Endothelial cell of umbilical vein (primary cell): ENCODE data around the gene RXFP3.

Experiments used
- EZH2 ChIP-seq: IDR thresholded peaks from 2 replicates; pipeline ENCODE4 v1.6.1; 2012; ENCODE audit warnings: borderline replicate concordance, low read depth, mild to moderate bottlenecking, moderate library complexity, low read length, inconsistent platforms; ENCODE audit not compliant: severe bottlenecking
- GATA2 ChIP-seq: IDR thresholded peaks from 2 replicates; pipeline ENCODE4 v1.7.0; 2011; ENCODE audit warnings: low read depth, mild to moderate bottlenecking, moderate library complexity, mixed read lengths, low read length; ENCODE audit not compliant: insufficient read length, insufficient read depth
- MYC ChIP-seq: IDR thresholded peaks from one replicate; pipeline ENCODE4 v1.6.1; 2011; ENCODE audit warnings: mild to moderate bottlenecking, low read depth, low read length
- POLR2A ChIP-seq: IDR thresholded peaks from 2 replicates; pipeline ENCODE4 v1.6.1; 2012; ENCODE audit warnings: low read depth, mild to moderate bottlenecking, control low read depth, low read length
- POLR2AphosphoS5 ChIP-seq: IDR thresholded peaks from 2 replicates; pipeline ENCODE4 v1.6.1; 2012; ENCODE audit warnings: low read depth, mild to moderate bottlenecking, control low read depth, low read length, moderate library complexity; ENCODE audit not compliant: insufficient read depth
- TF ChIP-seq, protein P1 (sequence below), 2 donors: IDR thresholded peaks; 1 replicate in 1 of 2; 2 replicates in 1 of 2; pipeline ENCODE4 v1.5.1; 2011; ENCODE audit warnings: low read length in 2 of 2, mild to moderate bottlenecking in 2 of 2, moderate library complexity in 2 of 2, control low read depth in 1 of 2, inconsistent platforms in 1 of 2, low read depth in 1 of 2; ENCODE audit not compliant: insufficient read depth in 1 of 2; ENCODE audit errors: extremely low read depth in 1 of 2
- TF ChIP-seq, protein P2 (sequence below): IDR thresholded peaks from 2 replicates; pipeline ENCODE4 v1.6.1; 2011; ENCODE audit not compliant: insufficient read depth, insufficient read length

DNA sequence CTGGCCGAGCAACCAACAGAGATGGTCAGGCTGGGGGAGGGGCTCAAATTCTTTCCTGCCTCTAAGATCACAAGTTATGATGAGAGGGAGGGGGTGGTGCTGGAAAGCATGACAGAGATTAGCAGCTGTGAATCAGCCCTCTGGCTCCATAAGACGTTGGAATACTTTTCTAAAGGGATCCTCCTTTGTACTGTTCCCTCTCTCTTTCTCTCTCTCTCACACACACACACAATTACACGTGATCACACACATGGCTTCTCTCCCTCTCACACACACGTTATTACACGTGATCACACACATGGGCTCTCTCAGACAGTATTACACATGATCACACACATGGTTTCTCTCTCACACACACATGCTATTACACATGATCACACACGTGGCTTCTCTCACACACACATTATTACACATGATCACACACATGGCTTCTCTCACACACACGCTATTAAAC lies 48.5 kb downstream of the RXFP3 start, which contains the start of gene SLC45A2:
- TF ChIP-seq, protein P1, sequence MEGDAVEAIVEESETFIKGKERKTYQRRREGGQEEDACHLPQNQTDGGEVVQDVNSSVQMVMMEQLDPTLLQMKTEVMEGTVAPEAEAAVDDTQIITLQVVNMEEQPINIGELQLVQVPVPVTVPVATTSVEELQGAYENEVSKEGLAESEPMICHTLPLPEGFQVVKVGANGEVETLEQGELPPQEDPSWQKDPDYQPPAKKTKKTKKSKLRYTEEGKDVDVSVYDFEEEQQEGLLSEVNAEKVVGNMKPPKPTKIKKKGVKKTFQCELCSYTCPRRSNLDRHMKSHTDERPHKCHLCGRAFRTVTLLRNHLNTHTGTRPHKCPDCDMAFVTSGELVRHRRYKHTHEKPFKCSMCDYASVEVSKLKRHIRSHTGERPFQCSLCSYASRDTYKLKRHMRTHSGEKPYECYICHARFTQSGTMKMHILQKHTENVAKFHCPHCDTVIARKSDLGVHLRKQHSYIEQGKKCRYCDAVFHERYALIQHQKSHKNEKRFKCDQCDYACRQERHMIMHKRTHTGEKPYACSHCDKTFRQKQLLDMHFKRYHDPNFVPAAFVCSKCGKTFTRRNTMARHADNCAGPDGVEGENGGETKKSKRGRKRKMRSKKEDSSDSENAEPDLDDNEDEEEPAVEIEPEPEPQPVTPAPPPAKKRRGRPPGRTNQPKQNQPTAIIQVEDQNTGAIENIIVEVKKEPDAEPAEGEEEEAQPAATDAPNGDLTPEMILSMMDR (IDR thresholded peaks at IDR 0.05; ENCODE audit: extremely low read depth in 1 of 2, insufficient read depth in 1 of 2, low read depth in 1 of 2, low read length in 2 of 2), result no peak
- TF ChIP-seq EZH2 (no peak), MYC (no peak), POLR2AphosphoS5 (no peak), POLR2A (no peak), GATA2 (no peak)
- TF ChIP-seq, protein P2, sequence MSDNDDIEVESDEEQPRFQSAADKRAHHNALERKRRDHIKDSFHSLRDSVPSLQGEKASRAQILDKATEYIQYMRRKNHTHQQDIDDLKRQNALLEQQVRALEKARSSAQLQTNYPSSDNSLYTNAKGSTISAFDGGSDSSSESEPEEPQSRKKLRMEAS, result no peak
